ENCODE data around the gene HTT.

Gene HTT

GRCh38 chr4:3036131-3036952 is 38.1 kb upstream of the HTT start:
- no peak overlapping the region for H3K27ac ChIP-seq (ENCODE audit: insufficient read depth, low read depth, low read length, poor library complexity, severe bottlenecking)
- peaks cover 8% of the 10 kb centered on the region for H3K27me3 ChIP-seq (ENCODE audit: control insufficient read depth, insufficient read depth, low read length, poor library complexity, severe bottlenecking)
- WGBS, 2 experiments: 93 to 94% methylated on average over 21 of the region's 21 CpGs
- H3K36me3 ChIP-seq (ENCODE audit: control insufficient read depth, insufficient read depth, low read length): no peaks in the 10 kb centered on the region
- H3K9me3 ChIP-seq (ENCODE audit: control insufficient read depth, low read length): no peaks in the 10 kb centered on the region
- no peaks in the 10 kb centered on the region for H3K4me1 ChIP-seq (ENCODE audit: control insufficient read depth, insufficient read depth, low read length)
- no peak overlapping the region for H3K4me3 ChIP-seq (ENCODE audit: insufficient read depth, low read depth, low read length)

GRCh38 chr4:3037957-3038461 is 36.5 kb upstream of the HTT start:
- no peaks in the 10 kb centered on the region for H3K4me1 ChIP-seq (ENCODE audit: control insufficient read depth, insufficient read depth, low read length)
- 93 to 96% methylated on average over 6 of the region's 6 CpGs for WGBS, 2 experiments
- H3K9me3 ChIP-seq (ENCODE audit: control insufficient read depth, low read length): no peaks in the 10 kb centered on the region
- no peak overlapping the region for H3K4me3 ChIP-seq (ENCODE audit: insufficient read depth, low read depth, low read length)
- H3K27ac ChIP-seq (ENCODE audit: insufficient read depth, low read depth, low read length, poor library complexity, severe bottlenecking): no peak overlapping the region
- no peaks in the 10 kb centered on the region for H3K36me3 ChIP-seq (ENCODE audit: control insufficient read depth, insufficient read depth, low read length)
- peaks cover 24% of the 10 kb centered on the region for H3K27me3 ChIP-seq (ENCODE audit: control insufficient read depth, insufficient read depth, low read length, poor library complexity, severe bottlenecking)

- Histone ChIP-seq H3K4me3 (ENCODE audit: insufficient read depth, low read depth, low read length) (no peak overlapping the region), H3K9me3 (ENCODE audit: control insufficient read depth, low read length) (no peaks in the 10 kb centered on the region), H3K36me3 (ENCODE audit: control insufficient read depth, insufficient read depth, low read length) (no peaks in the 10 kb centered on the region), H3K27ac (ENCODE audit: insufficient read depth, low read depth, low read length, poor library complexity, severe bottlenecking) (no peak overlapping the region), H3K27me3 (ENCODE audit: control insufficient read depth, insufficient read depth, low read length, poor library complexity, severe bottlenecking) (peaks cover 24% of the 10 kb centered on the region), H3K4me1 (ENCODE audit: control insufficient read depth, insufficient read depth, low read length) (no peaks in the 10 kb centered on the region)
- 86 to 93% methylated on average over 8 of the region's 8 CpGs for WGBS, 2 experiments
Measured at GRCh38 chr4:3039706-3040366, 34.6 kb upstream of the HTT start.

GRCh38 chr4:3040452-3041191 is 33.9 kb upstream of the HTT start:
- H3K4me1 ChIP-seq (ENCODE audit: control insufficient read depth, insufficient read depth, low read length): no peaks in the 10 kb centered on the region
- H3K27me3 ChIP-seq (ENCODE audit: control insufficient read depth, insufficient read depth, low read length, poor library complexity, severe bottlenecking): peaks cover 24% of the 10 kb centered on the region
- no peaks in the 10 kb centered on the region for H3K36me3 ChIP-seq (ENCODE audit: control insufficient read depth, insufficient read depth, low read length)
- H3K27ac ChIP-seq (ENCODE audit: insufficient read depth, low read depth, low read length, poor library complexity, severe bottlenecking): no peak overlapping the region
- H3K4me3 ChIP-seq (ENCODE audit: insufficient read depth, low read depth, low read length): no peak overlapping the region
- no peaks in the 10 kb centered on the region for H3K9me3 ChIP-seq (ENCODE audit: control insufficient read depth, low read length)
- 91% methylated on average over 28 of the region's 28 CpGs for WGBS, 2 experiments

- no peaks in the 10 kb centered on the region for H3K4me1 ChIP-seq (ENCODE audit: control insufficient read depth, insufficient read depth, low read length)
- H3K9me3 ChIP-seq (ENCODE audit: control insufficient read depth, low read length): no peaks in the 10 kb centered on the region
- H3K27ac ChIP-seq (ENCODE audit: insufficient read depth, low read depth, low read length, poor library complexity, severe bottlenecking): no peak overlapping the region
- no peaks in the 10 kb centered on the region for H3K36me3 ChIP-seq (ENCODE audit: control insufficient read depth, insufficient read depth, low read length)
- no peak overlapping the region for H3K4me3 ChIP-seq (ENCODE audit: insufficient read depth, low read depth, low read length)
- peaks cover 24% of the 10 kb centered on the region for H3K27me3 ChIP-seq (ENCODE audit: control insufficient read depth, insufficient read depth, low read length, poor library complexity, severe bottlenecking)
- WGBS, 2 experiments: 70 to 73% methylated on average over 57 of the region's 57 CpGs
Measured at GRCh38 chr4:3041192-3042142, 33.0 kb upstream of the HTT start.

- WGBS, 2 experiments: 83 to 85% methylated on average over 10 of the region's 10 CpGs
- Histone ChIP-seq H3K4me1 (ENCODE audit: control insufficient read depth, insufficient read depth, low read length) (no peaks in the 10 kb centered on the region), H3K9me3 (ENCODE audit: control insufficient read depth, low read length) (no peaks in the 10 kb centered on the region), H3K27ac (ENCODE audit: insufficient read depth, low read depth, low read length, poor library complexity, severe bottlenecking) (no peak overlapping the region), H3K36me3 (ENCODE audit: control insufficient read depth, insufficient read depth, low read length) (no peaks in the 10 kb centered on the region), H3K4me3 (ENCODE audit: insufficient read depth, low read depth, low read length) (no peak overlapping the region), H3K27me3 (ENCODE audit: control insufficient read depth, insufficient read depth, low read length, poor library complexity, severe bottlenecking) (peaks cover 24% of the 10 kb centered on the region)
Measured at GRCh38 chr4:3042226-3042625, 32.3 kb upstream of the HTT start.

- peaks cover 24% of the 10 kb centered on the region for H3K27me3 ChIP-seq (ENCODE audit: control insufficient read depth, insufficient read depth, low read length, poor library complexity, severe bottlenecking)
- H3K4me3 ChIP-seq (ENCODE audit: insufficient read depth, low read depth, low read length): no peak overlapping the region
- WGBS, 2 experiments: 87 to 88% methylated on average over 11 of the region's 11 CpGs
- no peaks in the 10 kb centered on the region for H3K9me3 ChIP-seq (ENCODE audit: control insufficient read depth, low read length)
- H3K36me3 ChIP-seq (ENCODE audit: control insufficient read depth, insufficient read depth, low read length): no peaks in the 10 kb centered on the region
- H3K4me1 ChIP-seq (ENCODE audit: control insufficient read depth, insufficient read depth, low read length): no peaks in the 10 kb centered on the region
- no peak overlapping the region for H3K27ac ChIP-seq (ENCODE audit: insufficient read depth, low read depth, low read length, poor library complexity, severe bottlenecking)
Measured at GRCh38 chr4:3043282-3044020, 31.0 kb upstream of the HTT start.

GRCh38 chr4:3044870-3045819 is 29.3 kb upstream of the HTT start:
- 93 to 94% methylated on average over 22 of the region's 22 CpGs for WGBS, 2 experiments
- no peak overlapping the region for H3K27ac ChIP-seq (ENCODE audit: insufficient read depth, low read depth, low read length, poor library complexity, severe bottlenecking)

More at GRCh38 chr4:3044870-3045819, 29.3 kb upstream of the HTT start:
- peaks cover 24% of the 10 kb centered on the region for H3K27me3 ChIP-seq (ENCODE audit: control insufficient read depth, insufficient read depth, low read length, poor library complexity, severe bottlenecking)
- no peaks in the 10 kb centered on the region for H3K36me3 ChIP-seq (ENCODE audit: control insufficient read depth, insufficient read depth, low read length)
- H3K4me3 ChIP-seq (ENCODE audit: insufficient read depth, low read depth, low read length): no peak overlapping the region
- no peaks in the 10 kb centered on the region for H3K4me1 ChIP-seq (ENCODE audit: control insufficient read depth, insufficient read depth, low read length)
- no peaks in the 10 kb centered on the region for H3K9me3 ChIP-seq (ENCODE audit: control insufficient read depth, low read length)

Data from ectodermal cell (in vitro differentiated cells).